Lower leg skin (tissue), 3 donors: Measurements from ENCODE around the gene WBP2.

Source experiments
- POLR2A ChIP-seq, 2 donors: fragments of 450-650 bp; IDR thresholded peaks; one replicate each; pipeline ENCODE4 v1.6.1; 2016 to 2017; ENCODE audit warnings: antibody characterized with exemption in 2 of 2, mild to moderate bottlenecking in 1 of 2, moderate library complexity in 1 of 2
- TF ChIP-seq, protein P1 (sequence below), 3 donors: fragments of 450-650 bp; IDR thresholded peaks; one replicate each; pipeline ENCODE4 v1.5.1; 2016; ENCODE audit warnings: antibody characterized with exemption in 3 of 3, mild to moderate bottlenecking in 3 of 3, moderate library complexity in 2 of 3

DNA sequence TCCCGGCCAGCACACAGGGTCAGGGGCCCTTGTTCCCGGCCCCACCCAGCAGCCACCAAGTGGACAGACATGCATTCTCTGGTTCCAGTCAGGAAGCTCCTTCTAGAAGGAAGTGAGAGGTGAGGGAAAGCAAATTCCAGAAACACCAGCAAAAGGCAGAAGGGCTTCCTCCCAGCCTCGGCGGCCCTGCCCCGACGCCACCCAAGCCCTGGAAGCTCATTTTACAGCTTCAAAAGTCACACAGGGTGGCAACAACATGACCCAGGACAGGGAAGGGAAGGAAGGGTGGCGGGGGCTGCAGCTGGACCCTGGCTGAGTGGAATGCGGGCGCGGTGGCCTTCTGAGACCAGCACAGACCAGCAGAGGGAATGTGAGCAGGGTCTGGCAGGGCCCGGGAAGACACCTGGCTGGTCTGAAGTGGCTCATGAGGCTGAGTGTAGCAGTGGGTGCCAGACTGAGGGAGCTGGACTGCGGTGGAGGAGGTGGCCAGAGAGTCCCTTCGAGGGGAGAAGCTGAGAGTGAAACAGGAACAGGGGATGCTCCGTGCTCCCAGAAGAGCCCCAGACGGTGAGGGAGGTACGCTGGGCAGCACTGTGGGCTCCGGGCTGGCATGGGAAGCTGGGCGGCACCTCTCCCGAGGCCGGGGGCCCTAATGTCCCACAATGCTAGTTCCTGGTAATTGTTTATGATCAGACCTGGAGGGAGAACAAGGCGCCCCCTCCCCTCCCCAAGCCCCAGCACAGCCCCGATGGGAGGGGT is 9.0 kb downstream of the WBP2 start:
- TF ChIP-seq, protein P1, sequence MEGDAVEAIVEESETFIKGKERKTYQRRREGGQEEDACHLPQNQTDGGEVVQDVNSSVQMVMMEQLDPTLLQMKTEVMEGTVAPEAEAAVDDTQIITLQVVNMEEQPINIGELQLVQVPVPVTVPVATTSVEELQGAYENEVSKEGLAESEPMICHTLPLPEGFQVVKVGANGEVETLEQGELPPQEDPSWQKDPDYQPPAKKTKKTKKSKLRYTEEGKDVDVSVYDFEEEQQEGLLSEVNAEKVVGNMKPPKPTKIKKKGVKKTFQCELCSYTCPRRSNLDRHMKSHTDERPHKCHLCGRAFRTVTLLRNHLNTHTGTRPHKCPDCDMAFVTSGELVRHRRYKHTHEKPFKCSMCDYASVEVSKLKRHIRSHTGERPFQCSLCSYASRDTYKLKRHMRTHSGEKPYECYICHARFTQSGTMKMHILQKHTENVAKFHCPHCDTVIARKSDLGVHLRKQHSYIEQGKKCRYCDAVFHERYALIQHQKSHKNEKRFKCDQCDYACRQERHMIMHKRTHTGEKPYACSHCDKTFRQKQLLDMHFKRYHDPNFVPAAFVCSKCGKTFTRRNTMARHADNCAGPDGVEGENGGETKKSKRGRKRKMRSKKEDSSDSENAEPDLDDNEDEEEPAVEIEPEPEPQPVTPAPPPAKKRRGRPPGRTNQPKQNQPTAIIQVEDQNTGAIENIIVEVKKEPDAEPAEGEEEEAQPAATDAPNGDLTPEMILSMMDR (IDR thresholded peaks at IDR 0.05), result no peak
- no peak for TF ChIP-seq POLR2A (IDR thresholded peaks at IDR 0.05)
